ENCODE results near the gene MRPL43. TPM values are rescaled to one million over a fixed set of nuclear protein-coding genes. Genes with fewer than 3 reads are reported as not detected.
"Not testable (repeated sequence)": the region's sequence is repeated elsewhere in the genome, so short reads cannot be mapped to it uniquely, and the experiment has no call there.

The MRPL43 gene
- total RNA-seq, 2 experiments from 2014 or later, result 56.3 to 58.1 TPM

DNA sequence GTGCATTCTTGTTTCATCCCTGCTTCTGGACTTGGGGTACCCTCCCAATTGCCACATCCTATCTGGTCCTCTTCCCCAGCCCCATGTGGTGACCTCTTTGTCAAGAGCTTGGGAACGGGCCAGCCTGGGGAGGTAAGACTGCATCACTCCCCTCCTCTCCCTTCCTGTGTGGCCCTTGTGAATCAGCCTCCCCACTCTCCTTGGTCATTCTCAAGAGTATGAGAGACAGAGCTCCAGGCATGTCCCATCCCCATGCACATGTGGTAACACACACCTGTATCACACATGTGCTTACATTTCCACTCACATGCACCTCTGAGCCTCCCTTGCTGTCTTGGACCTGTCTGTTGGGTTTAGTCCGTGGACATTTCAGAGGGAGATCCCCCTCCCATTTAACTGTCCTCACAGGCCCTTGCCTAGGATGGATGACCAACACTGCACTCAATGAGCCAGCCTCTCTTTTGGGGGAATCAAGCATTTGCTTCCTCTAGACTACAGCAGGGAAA lies 2.6 kb downstream of the MRPL43 start:
- Mint-ChIP-seq H3K9me3 (no peaks in the 10 kb centered on the region), H3K4me3 (no peak overlapping the region), H3K36me3 (peaks cover 24% of the 10 kb centered on the region), H3K27ac (no peak overlapping the region), H3K27me3 (no peaks in the 10 kb centered on the region), H3K4me1 (peaks cover 14% of the 10 kb centered on the region)
- DNase-seq, result no peak

DNA sequence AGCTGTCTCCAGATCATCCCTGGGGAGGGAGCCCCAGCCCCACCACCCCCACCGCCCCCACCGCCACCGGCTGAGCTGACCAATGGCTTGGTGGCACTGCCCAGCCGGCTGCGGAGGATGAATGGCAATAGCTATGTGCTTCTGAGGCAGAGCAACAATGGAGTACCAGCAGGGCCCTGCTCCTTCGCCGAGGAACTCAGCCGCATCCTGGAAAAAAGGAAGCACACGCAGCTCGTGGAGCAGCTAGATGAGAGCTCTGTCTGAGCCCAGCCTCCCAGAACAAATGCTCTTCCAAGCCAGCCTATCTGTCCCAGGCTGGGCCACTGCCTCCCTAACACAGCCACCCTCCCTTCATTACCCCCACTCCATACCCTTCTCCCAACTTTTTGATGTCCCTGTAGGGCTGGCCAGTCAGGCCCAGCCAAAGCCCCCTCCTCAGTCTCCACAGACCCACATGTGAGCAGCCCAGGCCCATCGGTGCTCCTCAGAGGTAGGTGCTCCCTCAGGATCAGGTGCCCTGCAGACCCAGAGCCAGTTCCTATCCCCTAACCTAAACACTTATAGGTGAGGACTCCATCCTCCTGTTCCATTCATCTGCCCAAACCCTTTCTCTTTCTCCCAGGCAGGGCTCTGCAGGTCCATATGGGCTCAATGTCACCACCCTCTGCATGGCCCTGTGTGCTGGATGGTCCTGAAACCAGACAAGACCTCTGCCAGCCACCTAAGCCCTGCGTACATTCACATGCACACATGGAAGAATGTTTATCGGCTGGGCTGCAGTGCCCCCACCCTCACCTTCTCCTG lies 3.2 kb downstream of the MRPL43 start:
- H3K4me1 Mint-ChIP-seq, result peaks cover 7% of the 10 kb centered on the region
- no peak overlapping the region for H3K27ac Mint-ChIP-seq
- H3K27me3 Mint-ChIP-seq, result no peaks in the 10 kb centered on the region
- H3K4me3 Mint-ChIP-seq, result no peak overlapping the region
- H3K36me3 Mint-ChIP-seq, result peaks cover 18% of the 10 kb centered on the region
- no peak for DNase-seq
- H3K9me3 Mint-ChIP-seq, result no peaks in the 10 kb centered on the region

DNA sequence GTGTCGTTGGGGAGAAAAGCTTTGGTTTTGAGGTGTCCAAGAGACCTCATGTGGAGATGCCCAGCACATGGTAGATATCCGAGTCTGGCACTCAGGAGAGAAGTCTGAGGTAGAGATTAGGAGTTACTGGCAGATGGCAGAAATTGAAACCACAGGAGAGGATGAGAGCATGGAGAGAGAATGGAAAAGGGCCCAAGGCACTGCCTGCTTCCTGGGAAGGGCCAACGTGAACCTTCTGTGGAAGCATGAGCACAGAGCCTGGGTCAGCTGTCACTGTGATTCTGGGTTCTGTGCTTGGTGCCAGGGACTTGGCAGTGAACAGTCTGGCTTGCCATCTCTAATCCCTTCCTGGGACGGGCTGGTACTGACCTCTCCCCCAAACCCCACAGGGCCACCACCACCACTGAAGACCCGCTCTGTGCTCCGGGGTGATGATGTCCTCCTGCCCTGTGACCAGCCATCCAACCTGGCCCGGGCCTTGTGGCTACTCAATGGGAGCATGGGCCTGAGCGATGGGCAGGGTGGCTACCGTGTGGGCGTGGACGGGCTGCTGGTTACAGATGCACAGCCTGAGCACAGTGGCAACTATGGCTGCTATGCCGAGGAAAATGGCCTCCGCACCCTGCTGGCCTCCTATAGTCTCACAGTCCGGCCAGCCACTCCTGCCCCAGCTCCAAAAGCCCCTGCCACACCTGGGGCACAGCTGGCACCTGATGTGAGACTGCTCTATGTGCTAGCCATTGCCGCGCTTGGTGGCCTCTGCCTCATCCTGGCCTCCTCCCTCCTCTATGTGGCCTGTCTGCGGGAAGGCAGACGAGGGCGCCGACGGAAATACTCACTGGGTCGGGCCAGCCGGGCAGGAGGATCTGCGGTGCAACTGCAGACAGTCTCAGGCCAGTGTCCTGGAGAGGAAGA lies 4.1 kb downstream of the MRPL43 start:
- no peak for DNase-seq
- no peaks in the 10 kb centered on the region for H3K27me3 Mint-ChIP-seq
- no peak overlapping the region for H3K27ac Mint-ChIP-seq
- H3K36me3 Mint-ChIP-seq, result peaks cover 11% of the 10 kb centered on the region
- peaks cover 7% of the 10 kb centered on the region for H3K4me1 Mint-ChIP-seq
- H3K9me3 Mint-ChIP-seq, result no peaks in the 10 kb centered on the region
- no peak overlapping the region for H3K4me3 Mint-ChIP-seq

DNA sequence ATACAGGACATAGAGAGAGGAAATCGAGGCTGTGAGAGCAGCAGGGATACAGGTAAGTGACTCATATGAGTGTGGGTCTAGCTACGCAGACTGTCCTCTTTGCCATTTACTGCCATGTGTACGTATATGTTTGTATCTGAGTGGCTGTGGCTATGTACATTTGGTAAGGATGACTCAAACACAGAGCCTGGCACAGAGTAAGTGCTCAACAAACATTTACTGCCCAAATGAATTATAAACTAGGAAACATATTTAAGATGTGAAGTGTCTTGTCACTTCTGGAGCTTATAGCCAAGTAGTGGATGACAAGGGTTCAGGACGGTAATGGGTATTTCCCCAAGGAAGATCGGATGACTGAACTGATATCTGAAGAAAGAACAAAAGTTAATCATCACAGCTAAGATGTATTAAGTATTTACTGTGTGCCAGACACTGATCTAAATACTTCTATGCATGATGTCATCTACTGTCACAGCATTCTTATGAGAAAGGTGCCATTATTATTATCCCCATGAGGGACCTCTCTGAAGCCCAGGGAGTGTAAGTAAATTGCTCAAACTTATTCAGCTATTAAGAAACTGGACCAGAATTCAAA lies 6.0 kb downstream of the MRPL43 start:
- Mint-ChIP-seq H3K4me1 (peaks cover 5% of the 10 kb centered on the region), H3K36me3 (no peaks in the 10 kb centered on the region), H3K27ac (no peak overlapping the region), H3K9me3 (no peaks in the 10 kb centered on the region), H3K4me3 (no peak overlapping the region), H3K27me3 (no peaks in the 10 kb centered on the region)
- DNase-seq, result no peak

DNA sequence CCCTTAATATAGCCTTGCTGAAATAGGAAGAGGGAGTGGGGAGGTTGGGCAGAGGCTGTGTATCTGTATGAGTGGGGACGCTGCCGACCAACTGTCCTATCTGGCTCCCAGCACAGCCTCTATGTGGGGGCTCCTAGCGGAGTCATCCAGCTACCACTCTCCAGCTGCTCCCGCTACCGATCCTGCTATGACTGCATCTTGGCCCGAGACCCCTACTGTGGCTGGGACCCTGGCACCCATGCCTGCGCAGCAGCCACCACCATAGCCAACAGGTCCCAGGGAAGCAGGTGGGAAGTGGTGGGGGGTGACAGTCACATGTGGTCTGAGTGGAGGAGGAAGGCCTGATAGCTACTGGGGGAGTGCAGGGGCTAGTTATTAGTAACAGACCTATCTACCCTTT lies 6.6 kb downstream of the MRPL43 start:
- no peak overlapping the region for H3K4me3 Mint-ChIP-seq
- no peaks in the 10 kb centered on the region for H3K9me3 Mint-ChIP-seq
- no peaks in the 10 kb centered on the region for H3K27me3 Mint-ChIP-seq
- no peaks in the 10 kb centered on the region for H3K36me3 Mint-ChIP-seq
- no peak for DNase-seq
- no peak overlapping the region for H3K27ac Mint-ChIP-seq
- peaks cover 3% of the 10 kb centered on the region for H3K4me1 Mint-ChIP-seq

DNA sequence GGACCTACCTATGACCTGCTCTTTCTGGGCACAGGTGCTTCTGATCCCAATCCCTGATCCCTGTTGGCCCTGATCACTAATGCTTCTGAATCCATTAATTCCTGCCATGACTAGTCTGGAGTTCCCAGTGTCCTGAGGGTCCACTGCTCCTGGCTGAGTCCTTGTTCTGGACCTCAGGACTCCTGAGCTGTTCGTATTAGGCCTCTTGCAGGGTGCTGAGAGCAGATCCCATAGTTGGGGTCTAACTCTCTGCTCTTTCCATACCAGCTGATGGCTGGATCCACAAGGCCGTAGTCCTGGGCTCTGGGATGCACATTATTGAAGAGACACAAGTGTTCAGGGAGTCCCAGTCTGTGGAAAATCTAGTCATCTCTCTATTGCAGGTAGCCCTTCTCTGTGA lies 7.0 kb downstream of the MRPL43 start:
- H3K9me3 Mint-ChIP-seq, result no peaks in the 10 kb centered on the region
- H3K4me1 Mint-ChIP-seq, result no peaks in the 10 kb centered on the region
- no peak for DNase-seq
- no peaks in the 10 kb centered on the region for H3K36me3 Mint-ChIP-seq
- H3K27ac Mint-ChIP-seq, result no peak overlapping the region
- H3K27me3 Mint-ChIP-seq, result no peaks in the 10 kb centered on the region
- no peak overlapping the region for H3K4me3 Mint-ChIP-seq

DNA sequence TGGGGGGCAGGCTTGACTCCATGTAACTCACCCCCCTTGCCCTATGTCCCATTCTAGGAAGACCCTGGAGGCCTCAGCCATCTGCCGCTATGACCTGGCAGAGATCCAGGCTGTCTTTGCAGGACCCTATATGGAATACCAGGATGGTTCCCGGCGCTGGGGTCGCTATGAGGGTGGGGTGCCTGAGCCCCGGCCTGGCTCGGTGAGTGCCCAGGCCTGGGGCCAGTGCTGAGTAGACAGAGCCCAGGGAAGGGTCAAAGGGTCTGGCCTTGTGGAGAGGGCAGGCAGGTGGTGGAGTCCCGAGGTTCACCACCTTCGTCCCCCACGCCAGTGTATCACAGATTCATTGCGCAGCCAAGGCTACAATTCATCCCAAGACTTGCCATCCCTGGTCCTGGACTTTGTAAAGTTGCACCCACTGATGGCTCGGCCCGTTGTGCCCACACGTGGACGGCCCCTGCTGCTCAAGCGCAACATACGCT lies 7.5 kb downstream of the MRPL43 start:
- DNase-seq, result no peak
- Mint-ChIP-seq H3K27me3 (no peaks in the 10 kb centered on the region), H3K9me3 (no peaks in the 10 kb centered on the region), H3K27ac (no peak overlapping the region), H3K4me1 (no peaks in the 10 kb centered on the region), H3K4me3 (no peak overlapping the region), H3K36me3 (no peaks in the 10 kb centered on the region)

DNA sequence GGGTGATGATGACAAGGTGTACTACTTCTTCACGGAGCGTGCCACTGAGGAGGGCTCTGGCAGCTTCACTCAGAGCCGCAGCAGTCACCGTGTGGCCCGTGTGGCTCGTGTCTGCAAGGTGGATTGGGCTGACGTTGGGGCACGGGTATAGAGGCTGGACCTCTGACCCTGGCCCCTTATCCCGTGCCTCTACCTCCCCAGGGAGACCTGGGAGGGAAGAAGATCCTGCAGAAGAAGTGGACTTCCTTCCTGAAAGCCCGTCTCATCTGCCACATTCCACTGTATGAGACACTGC lies 8.4 kb downstream of the MRPL43 start:
- Mint-ChIP-seq H3K36me3 (no peaks in the 10 kb centered on the region), H3K4me1 (no peaks in the 10 kb centered on the region), H3K27me3 (no peaks in the 10 kb centered on the region), H3K27ac (no peak overlapping the region), H3K4me3 (no peak overlapping the region), H3K9me3 (no peaks in the 10 kb centered on the region)
- DNase-seq, result no peak

DNA sequence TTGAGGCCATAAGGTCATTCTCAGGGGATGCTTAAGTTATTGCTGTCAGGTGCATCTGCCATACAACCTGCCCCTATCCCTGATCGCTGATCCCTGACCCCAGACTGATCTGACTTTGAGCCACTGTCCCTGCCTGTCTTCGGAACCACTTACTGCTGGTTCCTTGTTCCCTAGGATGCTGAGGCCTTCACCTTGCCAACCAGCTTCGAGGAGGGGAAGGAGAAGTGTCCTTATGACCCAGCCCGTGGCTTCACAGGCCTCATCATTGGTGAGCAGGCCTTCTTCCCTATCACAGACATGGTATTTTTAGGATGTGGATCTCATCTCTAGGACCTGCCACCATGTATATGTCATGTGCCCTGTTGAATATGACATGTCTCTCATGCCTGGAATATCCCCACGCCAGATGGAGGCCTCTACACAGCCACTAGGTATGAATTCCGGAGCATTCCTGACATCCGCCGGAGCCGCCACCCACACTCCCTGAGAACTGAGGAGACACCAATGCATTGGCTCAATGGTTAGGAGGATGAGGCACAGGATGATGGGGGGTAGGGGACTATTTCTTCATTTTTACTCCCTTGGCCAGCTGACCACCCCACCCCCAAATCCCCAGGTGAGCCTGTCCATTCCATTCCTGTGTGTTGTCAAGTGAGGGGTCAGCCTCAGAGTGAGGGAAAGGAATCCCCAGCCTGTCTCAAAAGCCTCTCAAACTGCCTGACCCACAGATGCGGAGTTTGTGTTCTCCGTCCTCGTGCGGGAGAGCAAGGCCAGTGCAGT lies 9.0 kb downstream of the MRPL43 start:
- Mint-ChIP-seq H3K4me1 (no peaks in the 10 kb centered on the region), H3K27me3 (no peaks in the 10 kb centered on the region), H3K9me3 (no peaks in the 10 kb centered on the region), H3K27ac (no peak overlapping the region), H3K4me3 (no peak overlapping the region), H3K36me3 (no peaks in the 10 kb centered on the region)
- DNase-seq, result no peak

DNA sequence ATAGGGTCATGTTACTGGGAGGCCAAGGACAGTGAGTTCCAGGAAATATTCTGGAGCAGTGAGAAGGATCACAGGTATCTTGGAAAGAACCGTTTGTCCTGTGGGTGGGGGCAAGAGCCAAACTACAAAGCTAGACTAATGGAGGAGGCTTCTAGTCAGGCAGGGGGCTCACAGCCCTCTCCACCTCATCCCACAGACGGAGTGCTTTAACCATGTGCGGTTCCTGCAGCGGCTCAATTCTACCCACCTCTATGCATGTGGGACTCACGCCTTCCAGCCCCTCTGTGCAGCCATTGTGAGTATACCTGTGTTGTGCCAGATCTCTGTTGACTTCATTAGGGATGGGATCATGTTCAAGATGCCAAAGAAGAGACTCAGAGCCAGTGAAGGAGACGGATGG lies 9.9 kb downstream of the MRPL43 start:
- peaks cover 3% of the 10 kb centered on the region for H3K4me1 Mint-ChIP-seq
- no peak for DNase-seq
- no peaks in the 10 kb centered on the region for H3K36me3 Mint-ChIP-seq

DNA sequence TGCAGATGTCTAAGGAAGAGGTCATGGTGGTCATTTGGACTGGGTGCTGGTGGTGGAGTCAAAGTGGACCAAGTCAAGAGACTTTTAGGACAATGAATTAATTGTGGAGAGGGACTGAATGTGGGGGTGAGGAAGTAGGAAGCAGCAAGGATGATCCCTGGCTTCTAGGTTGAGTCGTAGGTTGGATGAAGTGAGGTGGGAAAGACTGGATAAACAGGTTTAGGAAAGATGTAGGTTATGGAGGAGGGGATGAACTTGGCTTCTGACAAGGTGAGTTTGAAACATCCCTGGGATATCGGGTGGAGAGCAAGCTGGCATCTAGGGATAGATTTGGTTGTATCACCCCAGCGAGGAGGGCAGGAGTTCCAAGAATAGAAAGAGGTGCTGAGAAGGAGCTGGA lies 10.4 kb downstream of the MRPL43 start:
- H3K4me1 Mint-ChIP-seq, result peaks cover 4% of the 10 kb centered on the region
- H3K4me3 Mint-ChIP-seq, result no peak overlapping the region
- H3K27ac Mint-ChIP-seq, result no peak overlapping the region
- DNase-seq, result no peak
- no peaks in the 10 kb centered on the region for H3K36me3 Mint-ChIP-seq
- H3K27me3 Mint-ChIP-seq, result no peaks in the 10 kb centered on the region
- no peaks in the 10 kb centered on the region for H3K9me3 Mint-ChIP-seq

More for the DNA sequence above, 9.9 kb downstream of the MRPL43 start:
- no peaks in the 10 kb centered on the region for H3K9me3 Mint-ChIP-seq
- no peak overlapping the region for H3K27ac Mint-ChIP-seq
- no peak overlapping the region for H3K4me3 Mint-ChIP-seq
- H3K27me3 Mint-ChIP-seq, result no peaks in the 10 kb centered on the region

DNA sequence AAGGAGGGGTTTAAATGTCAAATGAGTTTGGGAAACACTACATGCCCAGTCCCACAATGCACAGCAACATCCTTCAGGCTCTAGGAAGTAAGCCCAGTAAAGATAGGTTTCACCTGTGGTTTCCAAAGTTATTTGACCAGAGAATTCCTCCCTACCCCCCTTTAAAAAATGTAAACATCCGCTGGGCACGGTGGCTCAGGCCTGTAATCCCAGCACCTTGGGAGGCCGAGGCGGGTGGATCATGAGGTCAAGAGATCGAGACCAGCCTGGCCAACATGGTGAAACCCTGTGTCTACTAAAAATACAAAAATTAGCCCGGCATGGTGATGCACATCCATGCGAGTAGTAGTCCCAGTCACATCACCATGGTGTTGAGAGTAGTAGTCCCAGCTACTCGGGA lies 11.9 kb downstream of the MRPL43 start:
- H3K27me3 Mint-ChIP-seq, DNase-seq, H3K4me3 Mint-ChIP-seq: not testable (repeated sequence)

DNA sequence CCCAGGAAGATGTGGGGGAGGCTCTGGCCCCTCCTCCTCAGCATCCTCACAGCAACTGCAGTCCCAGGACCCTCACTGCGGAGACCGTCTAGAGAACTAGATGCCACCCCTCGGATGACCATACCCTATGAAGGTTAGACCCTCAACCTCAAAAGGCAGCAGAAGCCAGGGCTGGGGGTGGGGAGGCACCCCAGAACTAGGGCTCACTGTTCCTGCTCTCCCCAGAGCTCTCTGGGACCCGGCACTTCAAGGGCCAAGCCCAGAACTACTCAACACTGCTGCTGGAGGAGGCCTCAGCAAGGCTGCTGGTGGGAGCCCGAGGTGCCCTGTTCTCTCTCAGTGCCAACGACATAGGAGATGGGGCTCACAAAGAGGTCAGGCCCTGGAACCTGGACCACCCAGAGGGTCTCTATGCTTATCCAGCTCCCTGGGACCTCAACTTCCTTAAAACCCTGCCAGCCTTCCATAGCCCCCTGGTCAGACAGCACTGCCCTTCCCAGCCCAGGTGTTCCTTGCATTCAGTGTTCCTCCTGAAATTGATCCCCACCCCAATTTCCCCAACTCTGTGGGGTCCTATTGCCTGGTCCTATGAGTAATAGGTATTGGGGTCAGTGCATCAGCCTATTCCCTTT lies 14.3 kb downstream of the MRPL43 start:
- no peak overlapping the region for H3K27ac Mint-ChIP-seq
- H3K9me3 Mint-ChIP-seq, result no peaks in the 10 kb centered on the region
- H3K4me1 Mint-ChIP-seq, result peaks cover 13% of the 10 kb centered on the region
- DNase-seq, result no peak
- no peaks in the 10 kb centered on the region for H3K27me3 Mint-ChIP-seq
- H3K36me3 Mint-ChIP-seq, result no peaks in the 10 kb centered on the region
- H3K4me3 Mint-ChIP-seq, result no peak overlapping the region

More for the DNA sequence above, 11.9 kb downstream of the MRPL43 start:
- H3K27ac Mint-ChIP-seq, H3K36me3 Mint-ChIP-seq, H3K4me1 Mint-ChIP-seq, H3K9me3 Mint-ChIP-seq: not testable (repeated sequence)

Data from activated naive CD8-positive, alpha-beta T cell treated with anti-CD3 and anti-CD28 coated beads for 36 hours (primary cell).